Hypothalamus (tissue), 51 donors: ENCODE measurements around the gene HOXC4.

ENCODE experiments used
- DNase-seq, 51 donors: peaks; one replicate each; lab custom pipeline; 2025; lab: John Stamatoyannopoulos, UW

Gene HOXC4

GRCh38 chr12:54053751-54054741 is at the start of gene HOXC4:
HOXC4 (plus strand) TSS chr12:54053835; CDS start chr12:54053923, 88 bp downstream.
- peak in 2 of 51 donors; percentile 4 to 6 for DNase-seq

- DNase-seq = no peak
Measured at GRCh38 chr12:54004063-54004840, 49.4 kb upstream of the HOXC4 start.

GRCh38 chr12:54004841-54005530 is 48.6 kb upstream of the HOXC4 start:
- DNase-seq = no peak

- no peak for DNase-seq
Measured at GRCh38 chr12:54005531-54005852, 48.1 kb upstream of the HOXC4 start.

GRCh38 chr12:54005853-54006558 is 47.6 kb upstream of the HOXC4 start:
- peak; percentile 3 to 88 (median 50) for DNase-seq

- DNase-seq = no peak
Measured at GRCh38 chr12:54006559-54007220, 46.9 kb upstream of the HOXC4 start.

- DNase-seq = no peak
Measured at GRCh38 chr12:54007538-54008259, 45.9 kb upstream of the HOXC4 start.

GRCh38 chr12:54008260-54008552 is 45.4 kb upstream of the HOXC4 start:
- no peak for DNase-seq

GRCh38 chr12:54009171-54010052 is 44.2 kb upstream of the HOXC4 start:
- DNase-seq = no peak

- no peak for DNase-seq
Measured at GRCh38 chr12:54010053-54010971, 43.3 kb upstream of the HOXC4 start.

GRCh38 chr12:54010972-54011664 is 42.5 kb upstream of the HOXC4 start:
- no peak for DNase-seq

GRCh38 chr12:54011665-54012532 is 41.7 kb upstream of the HOXC4 start:
- DNase-seq = no peak

- DNase-seq = no peak
Measured at GRCh38 chr12:54012631-54013409, 40.8 kb upstream of the HOXC4 start.

GRCh38 chr12:54014377-54015017 is 39.1 kb upstream of the HOXC4 start:
- no peak for DNase-seq
